GM18907 (cell line): ENCODE data around the gene P2RY6.

ENCODE experiments used
- ATAC-seq: cut with Tn5 transposase; IDR thresholded peaks from one replicate; pipeline ENCODE4 v1.9.1; 2021; ENCODE audit warnings: mild to moderate bottlenecking, moderate library complexity; ENCODE audit not compliant: unreplicated experiment

P2RY6 gene

DNA sequence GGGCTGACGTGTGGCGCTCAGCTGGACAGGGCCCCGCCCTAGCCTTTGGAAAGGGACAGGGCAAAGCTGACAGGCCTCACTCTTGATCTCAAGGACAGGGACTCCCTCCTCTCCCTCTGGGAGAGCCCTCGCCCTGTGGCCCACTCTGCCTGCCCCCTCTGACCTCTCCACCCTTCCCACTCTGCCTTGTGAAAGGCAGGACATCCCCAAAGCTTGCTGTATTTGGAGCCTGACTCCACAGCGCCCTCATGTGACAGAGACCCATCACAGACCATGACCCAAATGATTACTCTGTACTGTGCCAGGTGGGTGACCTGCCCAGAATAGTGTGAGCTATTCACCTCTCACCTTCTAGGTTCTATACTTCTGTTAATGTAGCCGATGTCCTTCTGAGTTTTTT, 35.3 kb upstream of the P2RY6 start:
- ATAC-seq, result no peak

DNA sequence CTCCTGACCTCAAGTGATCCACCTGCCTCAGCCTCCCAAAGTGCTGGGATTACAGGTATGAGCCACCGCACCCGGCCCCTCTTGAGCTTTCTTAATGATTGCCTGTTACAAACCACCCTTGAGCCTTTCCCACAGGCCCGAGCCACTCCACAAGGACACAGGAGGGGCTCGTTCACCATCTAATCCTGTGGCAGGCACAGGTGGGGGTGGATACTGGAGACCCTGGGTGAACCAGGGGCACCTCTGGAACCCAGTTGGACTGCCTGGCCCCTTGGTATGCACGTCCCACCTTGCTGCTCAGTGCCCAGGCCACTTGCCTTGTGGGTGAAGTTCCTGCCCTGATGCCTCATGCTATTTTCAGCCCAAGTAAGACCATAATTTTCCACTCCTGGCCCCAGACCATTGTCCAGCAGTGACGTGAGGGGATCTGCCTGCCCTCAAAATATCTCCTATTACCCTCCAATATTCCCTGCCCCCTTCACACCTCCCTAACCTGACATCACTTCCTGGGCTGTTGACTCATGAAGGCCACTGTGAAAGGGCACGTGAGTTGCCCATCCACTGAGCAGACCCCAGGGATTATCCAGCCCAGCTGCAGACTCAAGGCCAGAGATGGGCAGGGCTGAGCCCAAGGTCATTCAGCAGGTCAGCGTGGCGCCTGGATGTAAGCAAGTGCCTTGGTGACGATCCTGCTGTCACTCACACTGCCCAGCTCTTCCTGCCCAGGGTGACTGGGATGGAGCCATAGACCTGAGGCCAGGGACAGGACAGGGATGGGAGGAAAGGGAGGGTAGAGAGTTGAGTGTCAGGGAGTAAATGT, 34.5 kb upstream of the P2RY6 start:
- no peak for ATAC-seq

DNA sequence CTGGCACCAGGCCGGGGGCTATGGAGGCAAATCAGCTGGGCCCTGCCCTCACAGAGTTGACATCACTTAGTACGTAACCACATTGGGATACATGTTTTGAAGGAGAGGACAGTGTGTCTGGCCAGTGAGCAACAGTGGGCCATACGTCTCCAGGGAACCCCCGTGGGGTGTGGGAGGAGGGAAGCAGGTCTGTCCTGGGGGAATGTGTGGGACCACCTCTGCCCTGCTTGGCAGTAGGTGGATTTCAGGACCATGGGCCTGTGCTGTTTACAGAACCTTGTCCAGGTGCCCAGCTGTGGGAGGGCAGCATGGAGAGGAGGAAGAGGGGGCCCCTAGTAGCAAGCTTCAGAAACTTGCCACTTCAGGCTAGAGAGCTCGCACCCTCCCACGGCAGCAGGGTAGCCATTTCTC, 33.0 kb upstream of the P2RY6 start:
- no peak for ATAC-seq

DNA sequence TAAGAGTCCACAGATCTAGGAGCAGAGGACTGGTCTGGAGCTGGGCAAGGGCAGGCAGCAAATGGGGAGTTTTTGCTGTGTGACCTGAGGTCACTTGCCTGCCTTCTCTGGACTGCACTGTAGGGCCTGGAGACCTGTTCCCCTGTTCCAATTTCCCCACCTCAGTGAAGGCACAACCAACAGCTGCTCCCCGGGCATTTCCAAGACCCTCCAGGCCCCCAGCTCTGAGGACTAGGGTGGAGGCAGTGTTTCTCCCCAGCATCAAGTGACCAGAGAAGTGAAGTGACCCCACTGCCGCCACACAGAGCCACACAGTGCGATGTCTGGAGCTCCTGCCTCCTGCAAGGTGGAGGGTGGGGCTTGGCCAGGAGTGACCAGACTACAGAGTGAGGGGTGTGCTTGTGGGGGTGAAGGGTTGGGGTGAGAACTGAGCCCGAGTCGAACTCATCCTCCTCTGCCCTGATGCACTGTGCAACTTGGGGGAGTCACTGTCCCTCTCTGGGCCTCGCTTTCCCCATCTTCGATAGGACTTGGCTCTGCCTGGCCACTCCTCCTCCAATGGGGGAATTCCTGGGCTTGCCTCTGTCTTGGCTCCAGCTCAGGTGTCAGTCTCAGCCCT, 32.5 kb upstream of the P2RY6 start:
- ATAC-seq, result no peak

DNA sequence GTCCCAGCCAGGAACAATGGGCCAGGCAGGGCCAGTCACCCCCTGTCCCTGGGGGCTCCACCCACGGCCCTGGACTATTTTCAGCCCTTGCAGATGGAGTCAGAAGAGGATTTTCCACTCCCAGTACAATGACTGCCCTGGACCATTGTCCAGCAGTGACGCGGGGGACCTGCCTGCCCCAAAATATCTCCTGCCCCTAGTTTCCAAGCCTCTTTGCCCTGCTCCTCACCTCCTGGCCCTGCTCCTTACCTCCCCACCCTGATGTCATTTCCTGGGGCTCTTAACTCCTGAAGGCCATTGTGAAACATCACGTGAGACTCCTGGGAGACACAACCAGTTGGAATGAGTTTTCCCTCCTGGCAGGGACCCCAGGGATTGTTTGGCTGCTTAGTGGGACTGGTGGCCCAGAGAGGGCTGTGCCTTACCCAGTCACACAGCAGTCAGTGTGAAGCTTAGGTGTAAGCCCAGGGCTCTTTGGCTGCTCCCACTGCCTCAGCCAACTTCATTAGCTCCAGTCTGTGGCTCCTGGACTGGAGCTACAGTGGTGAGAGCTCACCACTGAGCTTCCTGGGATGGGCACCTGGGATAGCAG, 31.9 kb upstream of the P2RY6 start:
- no peak for ATAC-seq

DNA sequence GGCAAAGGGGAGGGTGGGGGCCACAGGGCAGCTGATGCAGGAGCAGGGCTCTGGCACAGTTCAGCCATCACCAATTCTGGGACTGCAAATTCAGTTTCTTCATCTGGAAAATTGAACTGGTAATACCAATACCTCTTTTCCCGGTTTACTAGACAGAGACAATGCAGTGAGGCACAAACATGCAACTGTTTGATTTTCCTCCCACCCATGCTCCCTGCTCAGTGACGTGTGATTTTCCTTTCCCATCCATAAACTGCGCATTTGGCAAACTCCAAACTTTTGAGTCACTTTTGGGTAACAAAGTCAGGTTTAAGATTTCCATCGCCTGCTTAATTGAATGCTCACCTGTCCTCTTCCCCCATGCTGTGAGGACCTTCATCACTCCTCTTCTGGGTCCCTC, 30.8 kb upstream of the P2RY6 start:
- ATAC-seq, result no peak

DNA sequence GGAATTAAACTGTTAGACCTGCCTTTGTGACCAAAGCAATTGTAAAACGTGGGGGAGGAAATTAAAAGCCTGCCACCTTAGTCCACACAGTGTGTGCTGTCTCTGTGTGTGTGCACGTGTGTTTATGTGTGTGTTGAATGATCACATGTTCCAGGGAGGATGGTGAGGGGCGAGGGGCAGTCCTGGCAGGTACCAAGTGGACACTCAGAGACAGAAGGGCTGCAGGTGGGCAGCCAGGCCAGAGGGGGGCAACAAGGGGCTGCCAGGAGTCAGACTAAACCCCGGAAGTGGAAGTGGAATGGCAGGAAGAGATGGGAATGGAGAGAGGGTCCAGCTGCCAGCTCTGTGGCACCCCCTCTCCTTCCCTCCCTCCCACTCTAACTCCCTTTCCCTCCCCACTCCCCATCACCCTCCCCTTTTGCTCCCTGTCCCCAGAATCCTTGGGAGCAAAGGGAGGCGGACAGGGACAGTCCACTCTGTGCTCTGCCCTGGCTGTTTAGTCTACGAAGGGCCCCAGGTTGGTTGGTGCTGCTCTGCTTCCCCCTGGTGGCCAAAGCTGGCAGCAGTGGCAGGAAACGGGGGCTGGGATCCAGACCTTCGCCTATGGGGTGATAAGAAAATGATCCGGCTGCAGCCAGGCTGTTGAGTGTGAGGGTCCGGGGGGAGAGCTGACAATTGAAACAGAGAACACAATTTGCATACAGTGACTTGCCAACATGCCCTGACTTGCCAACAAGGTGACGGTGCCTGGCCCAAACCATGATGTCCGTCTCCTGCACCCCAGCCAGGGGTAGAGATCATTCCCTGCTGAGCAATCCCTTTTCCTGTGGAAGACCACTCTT, 29.7 kb upstream of the P2RY6 start:
- peak; percentile 78 for ATAC-seq

DNA sequence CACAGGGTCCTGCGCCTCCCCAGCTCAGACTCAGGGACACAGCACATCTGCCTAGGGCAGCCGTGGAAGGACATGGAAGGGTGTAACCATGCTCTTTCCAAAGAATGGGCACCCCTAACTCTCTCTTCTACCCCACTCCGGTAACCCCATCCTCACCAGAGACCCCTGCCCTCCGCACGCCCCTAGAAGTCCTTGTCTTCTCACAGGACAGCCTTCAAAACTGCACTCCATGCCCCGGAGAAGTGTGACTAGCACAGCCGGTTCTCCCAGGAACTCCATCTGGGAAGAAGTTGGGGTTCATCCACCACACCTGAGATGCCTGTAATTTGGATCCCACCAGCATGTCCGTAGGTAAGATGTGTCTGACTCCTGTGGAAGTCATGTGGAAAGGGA, 29.0 kb upstream of the P2RY6 start:
- no peak for ATAC-seq

DNA sequence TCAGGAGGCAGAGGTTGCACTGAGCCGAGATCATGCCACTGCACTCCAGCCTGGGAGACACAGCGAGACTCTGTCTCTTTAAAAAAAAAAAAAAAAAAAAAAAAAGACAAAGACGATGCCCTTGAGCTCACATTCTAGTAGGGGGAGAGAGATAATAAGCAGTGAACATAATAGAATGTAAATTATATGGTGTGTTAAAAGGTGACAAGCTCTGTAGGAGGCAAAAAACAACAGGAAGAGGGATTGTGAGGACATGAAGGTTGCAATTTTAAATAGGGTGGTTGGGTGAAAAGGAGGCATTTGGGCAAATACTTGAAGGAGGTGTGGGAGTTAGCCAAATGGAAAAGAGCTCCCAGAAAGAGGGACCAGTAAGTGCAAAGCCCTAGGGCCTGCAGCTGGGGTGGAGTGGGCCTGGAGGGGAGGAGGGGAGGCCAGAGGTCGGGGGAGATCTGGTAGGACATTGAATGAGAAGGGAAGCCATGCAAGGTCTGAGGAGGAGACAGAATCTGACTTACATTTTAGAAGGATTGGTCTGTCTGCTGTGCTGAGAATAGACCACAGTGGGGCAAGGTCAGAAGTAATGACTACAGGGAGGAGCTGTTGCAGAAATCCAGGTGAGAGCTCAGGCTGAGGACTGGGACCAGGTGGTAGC, 27.4 kb upstream of the P2RY6 start:
- no peak for ATAC-seq

DNA sequence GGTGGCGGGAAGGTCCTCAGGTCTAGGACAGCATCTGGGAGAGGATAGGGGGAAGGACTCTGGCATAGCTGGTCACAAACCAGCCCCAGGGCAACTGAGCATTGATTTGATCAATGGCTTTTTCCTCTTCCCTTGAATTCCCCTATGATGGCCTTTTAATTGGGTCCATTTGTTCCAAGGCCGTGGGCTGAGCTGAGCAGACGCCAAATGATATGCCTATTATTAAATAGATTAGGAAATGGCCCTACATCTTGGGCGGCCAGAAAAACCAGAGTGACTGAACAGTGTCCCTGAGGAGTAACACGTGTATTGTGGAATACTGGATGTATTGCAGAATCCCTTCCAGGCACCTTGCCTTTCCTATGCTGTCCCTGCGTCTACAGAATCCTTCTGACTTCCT, 26.7 kb upstream of the P2RY6 start:
- no peak for ATAC-seq

DNA sequence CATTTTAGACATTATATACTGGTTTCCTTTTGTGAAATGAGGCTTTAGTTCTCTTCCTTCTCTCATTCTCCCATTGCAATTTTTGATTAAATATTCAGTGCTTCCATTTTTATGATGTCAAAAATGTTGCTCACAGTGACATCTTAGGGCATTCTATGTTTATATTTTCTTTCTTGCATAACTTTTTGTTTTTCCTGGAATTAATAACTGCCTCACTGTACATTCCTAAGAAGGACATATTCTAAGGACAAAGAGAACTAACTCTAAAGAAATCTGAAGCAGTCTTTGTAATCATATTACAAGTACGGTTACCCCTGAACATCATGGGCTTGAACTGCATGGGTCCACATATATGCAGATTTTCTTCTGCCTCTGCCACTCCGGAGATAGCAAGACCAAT, 25.8 kb upstream of the P2RY6 start:
- ATAC-seq, result no peak

DNA sequence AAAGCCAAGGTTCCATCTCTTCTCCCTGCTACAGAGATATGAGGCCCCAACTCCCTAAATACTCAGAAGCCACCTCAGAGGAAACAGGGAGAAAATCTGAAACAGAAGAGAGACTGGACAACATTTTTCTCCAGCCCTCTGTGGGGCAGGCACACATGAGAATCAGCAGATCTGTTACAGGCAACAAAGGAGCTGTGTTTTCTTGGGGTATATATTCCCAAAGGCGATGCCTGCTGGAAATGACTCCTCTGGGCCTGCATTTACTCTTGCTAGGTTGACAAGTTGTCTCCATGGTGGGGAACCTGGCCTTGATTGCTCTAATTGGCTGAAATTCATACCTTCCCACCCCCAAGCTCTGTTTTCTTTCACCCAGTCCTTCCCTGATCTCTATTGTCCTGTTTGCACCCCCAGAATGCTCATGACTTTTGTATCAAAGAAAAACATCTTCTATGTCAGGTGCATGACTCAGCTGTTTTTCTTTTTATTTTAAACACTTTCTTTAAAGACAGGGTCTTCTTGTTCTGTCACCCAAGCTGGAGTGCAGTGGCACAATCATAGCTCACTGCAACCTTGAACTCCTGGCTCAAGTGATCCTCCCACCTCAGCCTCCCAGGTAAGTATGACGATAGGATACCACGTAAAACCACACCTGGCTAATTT, 23.5 kb upstream of the P2RY6 start:
- ATAC-seq, result no peak

DNA sequence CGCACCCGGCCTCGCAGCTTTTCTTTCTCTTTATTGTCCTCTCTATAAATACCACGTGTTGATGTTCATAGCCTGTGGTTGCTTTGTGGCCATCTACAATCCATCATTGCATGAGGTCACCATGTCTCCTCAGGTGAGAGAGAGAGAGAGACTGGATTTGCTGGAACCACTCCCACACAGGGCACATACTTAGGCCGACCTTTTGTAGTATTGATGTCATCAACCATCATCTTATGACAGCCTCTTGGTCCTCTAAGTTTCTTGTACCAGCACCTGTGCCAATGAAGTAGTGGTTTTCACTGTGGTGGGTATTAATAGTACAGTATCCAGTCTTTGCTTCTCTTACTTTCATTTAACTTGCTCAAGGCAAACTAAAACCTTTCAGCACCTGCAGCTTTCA, 22.8 kb upstream of the P2RY6 start:
- ATAC-seq, result no peak

DNA sequence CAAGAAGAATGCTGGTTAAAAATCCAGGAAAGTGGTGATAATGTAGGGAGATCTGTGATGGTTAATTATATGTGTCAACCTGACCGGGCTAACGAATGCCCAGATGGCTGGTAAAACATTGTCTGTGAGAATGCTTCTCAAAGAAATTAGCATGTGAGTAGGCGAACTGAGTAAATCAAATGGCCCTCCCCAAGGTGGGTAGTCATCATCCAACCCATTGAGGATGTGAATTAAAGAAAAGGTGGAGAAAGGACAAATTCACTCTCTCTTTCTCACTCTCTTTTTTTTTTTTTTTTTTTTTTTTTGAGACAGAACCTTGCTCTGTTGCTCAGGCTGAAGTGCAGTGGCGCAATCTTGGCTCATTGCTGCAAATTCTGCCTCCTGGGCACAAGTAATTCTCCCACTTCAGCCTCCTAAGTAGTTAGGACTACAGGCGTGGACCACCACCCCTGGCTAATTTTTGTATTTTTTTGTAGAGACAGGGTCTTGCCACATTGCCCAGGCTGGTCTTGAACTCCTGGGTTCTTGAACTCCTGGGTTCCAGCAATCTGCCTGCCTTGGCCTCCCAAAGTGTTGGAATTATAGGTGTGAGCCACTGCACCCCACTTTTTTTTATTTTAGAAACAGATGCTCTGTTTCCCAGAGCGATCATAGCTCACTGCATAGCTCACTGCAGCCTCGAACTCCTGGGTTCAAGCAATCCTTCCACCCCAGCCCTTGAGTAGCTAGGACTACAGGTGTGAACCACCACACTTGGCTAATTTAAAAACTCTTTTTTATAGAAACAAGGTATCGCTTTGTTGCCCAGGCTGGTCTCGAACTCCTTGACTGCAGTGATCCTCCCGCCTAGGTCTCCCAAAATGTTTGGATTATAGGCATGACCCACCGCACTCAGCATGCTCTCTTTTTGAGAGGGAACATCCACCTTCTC, 22.0 kb upstream of the P2RY6 start:
- ATAC-seq, result no peak

DNA sequence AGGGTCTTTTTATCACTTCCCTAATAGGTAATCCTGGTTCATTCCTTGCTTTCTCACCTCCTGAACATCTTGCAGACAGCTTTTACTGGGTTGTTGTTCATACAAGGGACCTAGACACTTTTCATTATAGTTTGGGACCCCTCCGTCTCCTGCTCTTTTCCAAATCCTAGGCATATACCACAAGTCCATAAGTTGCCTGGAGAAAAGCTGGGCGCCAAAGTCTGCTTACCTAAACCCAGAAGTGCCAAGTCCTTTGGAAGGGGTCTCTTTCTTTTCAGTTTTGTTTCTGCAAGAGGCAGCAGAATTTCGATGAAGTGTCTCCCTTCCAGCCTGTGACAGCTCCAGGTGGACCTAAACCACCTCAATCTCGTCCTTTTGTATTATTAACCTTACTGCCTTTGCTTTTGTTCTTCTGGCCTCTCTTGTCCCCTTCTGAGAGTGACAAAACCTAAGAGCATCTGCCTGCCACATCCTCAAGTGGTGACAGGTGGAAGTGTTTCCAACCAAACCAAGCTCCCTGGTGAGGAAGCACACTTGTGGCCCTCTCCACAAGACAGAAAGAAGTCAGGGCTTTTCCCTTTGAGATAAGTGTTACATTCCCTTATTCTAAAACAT, 19.5 kb upstream of the P2RY6 start:
- no peak for ATAC-seq

DNA sequence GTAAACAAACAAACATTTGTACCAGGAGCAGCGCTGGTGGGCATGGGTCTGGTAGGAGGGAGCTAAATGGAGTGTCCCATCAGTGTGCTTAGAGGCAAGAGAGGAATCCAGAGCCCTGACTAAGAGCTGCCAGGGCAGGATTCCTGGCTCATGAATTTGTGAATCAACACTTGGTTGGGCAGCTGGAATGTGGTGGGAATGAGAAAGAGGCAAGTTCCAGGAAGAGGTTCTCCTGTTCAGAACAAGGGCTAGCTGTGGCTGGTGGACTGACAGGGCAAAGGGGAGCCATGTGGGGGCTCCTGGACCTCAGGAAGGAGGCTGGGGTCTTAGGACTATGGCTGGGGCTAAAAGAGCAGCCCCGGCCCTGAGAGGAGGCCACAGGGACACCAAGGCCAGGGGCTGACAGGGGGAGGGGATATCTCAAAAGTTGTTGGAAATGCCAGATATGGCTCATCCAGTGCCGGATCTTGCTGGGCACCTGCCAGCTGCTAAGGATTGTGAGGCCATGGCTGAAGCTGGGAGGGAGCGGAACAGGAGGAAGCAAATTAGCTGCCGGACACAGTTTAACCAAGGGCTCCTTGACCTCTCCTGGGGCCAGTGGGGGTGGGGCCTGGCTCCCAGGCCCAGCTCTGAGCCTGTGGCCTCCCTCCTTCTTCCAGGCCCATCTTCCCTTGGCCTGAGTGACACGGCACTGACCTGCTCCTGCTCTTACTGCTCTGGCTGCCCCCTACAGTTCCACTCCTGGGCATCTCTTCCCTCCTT, 14.6 kb upstream of the P2RY6 start:
- no peak for ATAC-seq

DNA sequence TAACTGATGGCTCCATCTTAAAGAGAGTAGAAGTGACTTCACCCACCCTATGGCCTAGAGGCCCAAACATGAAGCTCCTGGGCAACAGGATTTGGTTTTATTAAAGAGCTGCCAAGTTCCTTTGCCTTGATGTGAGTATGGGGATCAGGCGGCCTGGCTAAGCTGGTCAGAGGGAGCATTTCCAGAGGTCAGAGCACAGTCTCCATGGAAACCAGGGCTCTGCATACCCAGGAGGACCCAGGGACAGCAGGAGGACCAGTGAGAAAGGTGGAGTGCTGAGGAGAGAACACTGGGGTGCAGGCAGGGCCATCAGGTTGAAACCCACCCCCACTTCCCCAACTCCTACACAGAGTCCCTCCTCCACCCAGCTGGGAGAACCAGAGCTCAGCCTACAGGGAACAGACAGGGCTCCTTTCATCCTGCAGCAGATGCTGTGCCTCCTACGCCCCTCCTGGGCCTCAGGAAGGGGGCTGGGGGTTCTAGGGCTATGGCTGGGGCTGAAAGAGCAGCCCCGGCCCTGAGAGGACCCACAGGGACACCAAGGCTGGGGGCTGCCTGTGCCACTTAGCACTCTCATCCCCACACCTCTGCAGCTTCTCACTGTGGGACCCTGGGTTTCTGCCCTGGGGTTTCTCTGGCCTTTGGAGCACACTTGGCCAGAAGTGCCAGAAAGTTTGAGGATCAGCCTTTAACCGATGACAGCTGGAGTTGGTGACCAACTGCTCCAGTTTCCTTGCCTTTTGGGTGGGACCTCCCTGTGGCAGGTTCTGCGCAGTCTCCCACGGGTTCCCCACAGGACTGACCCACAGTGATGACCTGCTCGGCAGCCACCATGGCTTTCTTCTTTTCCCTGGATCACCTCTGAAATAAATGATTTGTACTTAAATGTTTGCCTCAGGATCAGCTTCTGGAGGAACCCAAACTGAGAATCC, 13.8 kb upstream of the P2RY6 start:
- no peak for ATAC-seq
